Measurements from ENCODE around the gene RRP9.

RRP9 gene

DNA sequence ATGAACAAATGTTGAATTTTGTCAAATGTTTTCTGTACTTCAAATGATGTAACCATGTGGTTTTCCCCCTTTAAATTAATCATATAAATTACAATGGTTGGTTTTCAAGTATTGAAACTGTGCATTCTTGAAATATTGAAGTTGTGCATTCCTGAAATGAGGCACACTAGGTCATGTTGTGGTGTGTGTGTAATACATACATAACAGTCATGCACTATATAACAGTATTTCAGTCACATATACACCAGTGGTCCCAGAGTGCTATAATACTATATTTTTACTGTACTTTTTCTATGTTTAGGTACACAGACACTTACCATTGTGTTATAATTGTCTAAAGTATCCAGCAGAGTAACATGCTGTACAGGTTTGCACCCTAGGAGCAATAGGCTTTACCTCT is 55.3 kb downstream of the RRP9 start:
- no peak overlapping the region for H3K4me3 ChIP-seq (ENCODE audit: low read depth, low read length)
- TF ChIP-seq, protein P1, sequence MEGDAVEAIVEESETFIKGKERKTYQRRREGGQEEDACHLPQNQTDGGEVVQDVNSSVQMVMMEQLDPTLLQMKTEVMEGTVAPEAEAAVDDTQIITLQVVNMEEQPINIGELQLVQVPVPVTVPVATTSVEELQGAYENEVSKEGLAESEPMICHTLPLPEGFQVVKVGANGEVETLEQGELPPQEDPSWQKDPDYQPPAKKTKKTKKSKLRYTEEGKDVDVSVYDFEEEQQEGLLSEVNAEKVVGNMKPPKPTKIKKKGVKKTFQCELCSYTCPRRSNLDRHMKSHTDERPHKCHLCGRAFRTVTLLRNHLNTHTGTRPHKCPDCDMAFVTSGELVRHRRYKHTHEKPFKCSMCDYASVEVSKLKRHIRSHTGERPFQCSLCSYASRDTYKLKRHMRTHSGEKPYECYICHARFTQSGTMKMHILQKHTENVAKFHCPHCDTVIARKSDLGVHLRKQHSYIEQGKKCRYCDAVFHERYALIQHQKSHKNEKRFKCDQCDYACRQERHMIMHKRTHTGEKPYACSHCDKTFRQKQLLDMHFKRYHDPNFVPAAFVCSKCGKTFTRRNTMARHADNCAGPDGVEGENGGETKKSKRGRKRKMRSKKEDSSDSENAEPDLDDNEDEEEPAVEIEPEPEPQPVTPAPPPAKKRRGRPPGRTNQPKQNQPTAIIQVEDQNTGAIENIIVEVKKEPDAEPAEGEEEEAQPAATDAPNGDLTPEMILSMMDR (IDR thresholded peaks at IDR 0.05; ENCODE audit: low read depth, low read length), result no peak
